ENCODE measurements around the gene A3GALT2.

The A3GALT2 gene

GRCh38 chr1:33332357-33332789 lies 11.5 kb upstream of the A3GALT2 start:
- DNase-seq (ENCODE audit: low read depth), result peak; percentile 96

- DNase-seq (ENCODE audit: low read depth), result no peak
These were observed 10.8 kb upstream of the A3GALT2 start for GRCh38 chr1:33331444-33332356.

GRCh38 chr1:33330906-33331305 lies 10.0 kb upstream of the A3GALT2 start:
- DNase-seq (ENCODE audit: low read depth), result no peak

GRCh38 chr1:33330361-33330890 lies 9.5 kb upstream of the A3GALT2 start:
- no peak for DNase-seq (ENCODE audit: low read depth)

- DNase-seq (ENCODE audit: low read depth), result no peak
These were observed 8.9 kb upstream of the A3GALT2 start for GRCh38 chr1:33329600-33330305.

GRCh38 chr1:33328817-33329216 lies 7.9 kb upstream of the A3GALT2 start:
- DNase-seq (ENCODE audit: low read depth), result no peak

GRCh38 chr1:33327587-33328325 lies 6.9 kb upstream of the A3GALT2 start:
- DNase-seq (ENCODE audit: low read depth), result peak; percentile 98

- DNase-seq (ENCODE audit: low read depth), result no peak
These were observed 5.9 kb upstream of the A3GALT2 start for GRCh38 chr1:33326785-33327184.

GRCh38 chr1:33324677-33325575 lies 4.0 kb upstream of the A3GALT2 start:
- no peak for DNase-seq (ENCODE audit: low read depth)

- no peak for DNase-seq (ENCODE audit: low read depth)
These were observed 3.0 kb upstream of the A3GALT2 start for GRCh38 chr1:33323663-33324477.

- no peak for DNase-seq (ENCODE audit: low read depth)
These were observed 2.1 kb upstream of the A3GALT2 start for GRCh38 chr1:33322870-33323585.

- no peak for DNase-seq (ENCODE audit: low read depth)
These were observed 1.2 kb upstream of the A3GALT2 start for GRCh38 chr1:33322109-33322508.

GRCh38 chr1:33321178-33321577 lies 280 bp upstream of the A3GALT2 start:
- DNase-seq (ENCODE audit: low read depth), result no peak

GRCh38 chr1:33319949-33320618 lies 814 bp downstream of the A3GALT2 start:
- no peak for DNase-seq (ENCODE audit: low read depth)

- DNase-seq (ENCODE audit: low read depth), result no peak
These were observed 1.5 kb downstream of the A3GALT2 start for GRCh38 chr1:33319186-33319948.

- no peak for DNase-seq (ENCODE audit: low read depth)
These were observed 3.0 kb downstream of the A3GALT2 start for GRCh38 chr1:33317946-33318345.

GRCh38 chr1:33317354-33317753 lies 3.5 kb downstream of the A3GALT2 start:
- DNase-seq (ENCODE audit: low read depth), result no peak

GRCh38 chr1:33316601-33317000 lies 4.3 kb downstream of the A3GALT2 start:
- no peak for DNase-seq (ENCODE audit: low read depth)
